HT1080 (cell line): Measurements from ENCODE around the gene P4HA2. TPM values are rescaled to one million over a fixed set of nuclear protein-coding genes. Genes with fewer than 3 reads are reported as not detected.

ENCODE experiments used
- DNase-seq: peaks from one replicate; pipeline ENCODE4 v3.0.0-alpha.2; 2015; ENCODE audit warnings: low read depth
- total RNA-seq: library from RNA; depleted of rRNA; stranded (reverse); fragments of >200 nt; shearing (Covaris generic); gene quantifications from 2 replicates; pipeline ENCODE4 v1.2.3, GENCODE V29; 2014

P4HA2 gene
- total RNA-seq, 1 experiment from 2014 or later: 19.6 TPM

- DNase-seq: peak; percentile 96
These were observed 37.8 kb upstream of the P4HA2 start for GRCh38 chr5:132265336-132266030.

DNA sequence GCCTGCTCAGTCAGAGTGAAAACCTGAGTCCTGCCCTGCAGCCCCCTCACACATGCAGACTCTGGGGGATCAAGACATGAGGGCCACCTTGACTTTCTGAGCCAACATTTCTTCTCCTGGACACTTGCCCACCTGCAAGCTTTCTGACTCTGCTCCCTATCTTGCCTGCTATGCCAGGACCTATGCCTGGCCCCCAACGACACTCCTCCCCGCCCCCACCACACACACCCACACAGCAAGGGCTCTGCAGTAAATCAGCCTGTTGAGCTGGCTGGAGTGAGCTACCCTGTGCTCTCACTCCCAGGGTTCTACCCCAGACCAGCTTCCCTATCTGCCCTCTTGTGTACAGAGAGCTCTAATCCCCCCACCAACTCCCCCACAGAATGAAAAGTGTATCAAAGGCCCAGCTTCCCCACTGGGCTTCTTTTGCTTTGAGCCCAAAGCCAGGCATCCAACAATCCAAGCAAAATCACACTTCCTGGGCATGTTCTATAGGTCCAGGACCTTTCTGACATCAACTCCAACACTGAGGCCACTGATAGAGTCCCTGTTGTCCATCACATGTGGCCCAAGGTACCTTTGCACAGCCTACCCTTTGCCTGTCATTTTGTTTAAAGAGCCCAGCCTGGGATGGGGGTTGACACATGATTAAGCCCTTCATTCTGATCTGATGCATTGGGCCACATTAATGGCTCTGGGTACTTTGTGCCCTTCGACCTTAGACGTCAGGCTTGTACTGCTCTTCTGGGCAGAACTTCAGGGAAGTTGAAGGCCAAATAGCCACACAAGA lies 37.1 kb upstream of the P4HA2 start:
- DNase-seq: no peak

DNA sequence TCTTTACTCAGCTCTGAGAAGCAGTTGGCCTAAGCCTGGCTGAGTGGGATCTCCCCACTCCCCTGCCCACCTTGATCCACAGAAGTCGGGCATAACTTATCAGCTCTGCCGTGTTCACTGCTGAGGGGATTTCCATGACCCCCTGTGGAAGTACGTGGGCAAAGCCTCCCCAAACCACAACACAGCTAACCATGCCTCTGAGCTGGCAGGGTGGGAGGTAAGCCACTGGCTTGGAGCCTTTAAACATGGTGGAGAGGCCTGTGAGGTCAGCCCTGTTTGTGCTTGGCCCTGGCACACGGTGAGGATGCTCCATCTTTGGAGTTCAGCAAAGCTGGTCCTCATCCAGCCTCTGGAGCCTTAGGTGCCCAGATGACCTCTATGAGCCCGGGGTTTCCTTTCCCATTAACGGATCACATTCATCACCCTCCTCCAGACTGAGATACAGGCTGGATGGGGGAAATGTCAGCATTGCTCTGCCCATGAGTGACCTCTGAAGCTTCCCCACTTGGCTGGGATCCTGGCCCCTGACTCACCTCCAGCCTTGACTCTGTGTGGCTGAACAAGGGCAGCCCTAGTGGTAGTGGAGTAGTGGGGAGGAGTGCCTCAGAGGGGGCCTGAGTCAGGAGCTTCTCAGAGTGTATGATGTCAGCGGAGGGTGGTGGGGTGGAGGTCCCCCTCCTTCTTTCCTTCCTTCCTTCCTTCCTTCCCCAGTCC lies 36.1 kb upstream of the P4HA2 start:
- DNase-seq: peak; percentile 92

DNA sequence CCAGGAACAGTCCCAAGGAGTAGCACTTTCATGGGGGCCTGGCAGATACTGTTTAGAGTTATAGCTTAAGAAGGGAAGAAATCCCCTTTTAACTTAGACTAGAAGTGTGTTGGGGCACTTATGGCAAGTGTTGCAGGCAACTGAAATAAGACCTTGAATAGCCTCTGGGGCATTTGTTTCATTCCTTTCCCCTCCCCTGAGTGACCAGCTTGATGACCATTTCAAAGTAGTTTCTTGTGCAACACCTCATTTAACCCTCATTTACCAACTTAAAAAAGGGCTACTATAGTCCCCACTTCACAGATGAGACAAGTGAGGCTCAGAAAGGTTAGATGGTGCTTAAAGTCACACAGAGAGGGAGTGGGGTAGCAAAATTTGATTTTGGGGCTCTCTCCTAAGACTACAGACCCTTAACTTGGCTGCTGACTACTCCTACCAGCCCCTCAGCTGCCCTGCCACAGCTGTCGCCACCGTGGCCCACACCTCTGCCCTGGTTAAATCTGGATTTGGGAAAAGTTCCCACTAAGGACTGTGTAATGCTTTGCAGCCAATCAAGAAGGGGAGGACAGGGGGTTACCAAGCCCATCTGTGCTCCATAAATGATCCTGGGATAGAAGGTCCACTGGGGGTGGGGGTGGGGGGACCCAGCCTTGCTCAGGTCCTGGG lies 35.4 kb upstream of the P4HA2 start:
- no peak for DNase-seq

DNA sequence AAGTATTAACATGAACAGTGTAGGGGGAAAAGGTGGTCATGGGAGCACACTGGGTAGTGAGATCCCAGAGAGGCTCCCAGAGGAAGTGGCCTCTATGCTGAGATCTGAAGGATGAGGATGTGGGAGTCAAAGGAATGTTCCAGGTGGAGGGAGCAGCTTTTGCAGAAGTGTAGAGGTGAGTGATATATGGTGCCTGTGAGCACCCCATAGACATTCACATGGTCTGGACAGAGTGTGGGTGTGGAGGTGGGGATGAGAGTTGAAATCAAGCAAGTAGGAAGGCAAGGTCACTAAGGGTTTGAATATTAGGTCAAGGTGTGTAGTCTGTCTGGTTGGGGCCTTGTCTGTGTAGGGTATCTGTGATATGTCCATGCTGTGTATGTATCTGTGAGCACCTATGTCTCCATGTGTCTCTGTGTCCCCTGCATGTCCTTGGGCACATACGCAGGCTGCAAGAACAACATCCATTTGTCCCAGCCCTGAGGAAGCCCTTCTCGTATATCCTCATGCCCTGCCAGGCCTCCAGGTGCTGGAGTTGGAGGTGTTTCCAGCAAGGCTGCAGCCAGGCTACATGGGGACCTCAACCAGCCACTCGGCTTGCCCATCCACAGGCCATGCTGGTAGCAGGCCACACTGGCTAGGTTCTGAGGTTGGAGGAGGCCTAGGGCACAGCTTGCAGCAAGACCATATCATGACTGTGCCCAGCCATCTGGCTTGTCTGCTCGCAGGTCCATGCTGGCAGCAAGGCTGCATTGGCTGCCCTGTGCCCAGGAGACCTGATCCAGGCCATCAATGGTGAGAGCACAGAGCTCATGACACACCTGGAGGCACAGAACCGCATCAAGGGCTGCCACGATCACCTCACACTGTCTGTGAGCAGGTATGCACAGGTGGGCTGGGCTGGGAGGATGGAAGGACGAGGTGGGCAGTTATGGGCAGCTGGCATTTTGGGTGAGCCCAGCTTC lies 34.5 kb upstream of the P4HA2 start:
- DNase-seq: no peak

GRCh38 chr5:132260714-132261551 lies 33.3 kb upstream of the P4HA2 start:
- peak; percentile 97 for DNase-seq

GRCh38 chr5:132260051-132260450 lies 32.4 kb upstream of the P4HA2 start:
- peak; percentile 76 for DNase-seq

DNA sequence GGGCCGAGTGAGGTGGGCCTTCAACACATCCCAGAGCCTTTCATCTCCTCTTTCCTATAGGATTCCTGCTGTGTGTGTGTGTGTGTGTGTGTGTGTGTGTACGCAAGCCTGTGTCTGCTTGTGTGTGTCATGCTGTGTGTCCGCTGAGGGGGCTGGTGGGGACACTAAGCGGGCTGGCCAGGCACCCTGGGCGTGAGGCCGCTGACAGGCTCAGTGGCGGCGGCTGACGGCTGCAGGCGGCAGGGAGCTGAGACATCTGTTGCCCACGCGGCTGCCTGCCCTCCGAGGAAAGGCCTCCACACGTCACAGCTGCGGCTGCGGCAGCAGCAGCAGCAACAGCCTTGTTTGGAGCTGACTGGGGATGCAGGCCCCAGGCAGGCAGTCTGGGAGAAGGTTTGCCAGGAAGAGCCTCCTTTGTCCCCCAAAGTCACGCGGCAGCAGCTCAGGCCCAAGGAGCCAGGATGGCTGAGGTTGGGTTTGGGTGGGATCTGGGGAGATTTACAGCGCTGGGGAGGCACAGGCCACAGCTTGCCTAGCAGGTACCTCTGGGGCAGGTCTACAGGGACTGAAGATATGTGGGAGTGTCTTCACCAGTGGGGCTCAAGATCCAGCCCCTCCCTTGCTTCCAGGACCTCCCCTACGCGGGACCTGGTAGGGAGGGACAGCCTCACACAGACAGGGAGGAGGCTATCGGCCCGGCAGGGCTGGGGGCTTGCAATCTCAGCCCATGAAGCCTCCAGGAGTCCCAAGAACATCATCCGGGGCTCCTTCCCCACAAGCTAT lies 31.6 kb upstream of the P4HA2 start:
- DNase-seq: no peak

- no peak for DNase-seq
These were observed 30.7 kb upstream of the P4HA2 start for GRCh38 chr5:132258102-132259068.

DNA sequence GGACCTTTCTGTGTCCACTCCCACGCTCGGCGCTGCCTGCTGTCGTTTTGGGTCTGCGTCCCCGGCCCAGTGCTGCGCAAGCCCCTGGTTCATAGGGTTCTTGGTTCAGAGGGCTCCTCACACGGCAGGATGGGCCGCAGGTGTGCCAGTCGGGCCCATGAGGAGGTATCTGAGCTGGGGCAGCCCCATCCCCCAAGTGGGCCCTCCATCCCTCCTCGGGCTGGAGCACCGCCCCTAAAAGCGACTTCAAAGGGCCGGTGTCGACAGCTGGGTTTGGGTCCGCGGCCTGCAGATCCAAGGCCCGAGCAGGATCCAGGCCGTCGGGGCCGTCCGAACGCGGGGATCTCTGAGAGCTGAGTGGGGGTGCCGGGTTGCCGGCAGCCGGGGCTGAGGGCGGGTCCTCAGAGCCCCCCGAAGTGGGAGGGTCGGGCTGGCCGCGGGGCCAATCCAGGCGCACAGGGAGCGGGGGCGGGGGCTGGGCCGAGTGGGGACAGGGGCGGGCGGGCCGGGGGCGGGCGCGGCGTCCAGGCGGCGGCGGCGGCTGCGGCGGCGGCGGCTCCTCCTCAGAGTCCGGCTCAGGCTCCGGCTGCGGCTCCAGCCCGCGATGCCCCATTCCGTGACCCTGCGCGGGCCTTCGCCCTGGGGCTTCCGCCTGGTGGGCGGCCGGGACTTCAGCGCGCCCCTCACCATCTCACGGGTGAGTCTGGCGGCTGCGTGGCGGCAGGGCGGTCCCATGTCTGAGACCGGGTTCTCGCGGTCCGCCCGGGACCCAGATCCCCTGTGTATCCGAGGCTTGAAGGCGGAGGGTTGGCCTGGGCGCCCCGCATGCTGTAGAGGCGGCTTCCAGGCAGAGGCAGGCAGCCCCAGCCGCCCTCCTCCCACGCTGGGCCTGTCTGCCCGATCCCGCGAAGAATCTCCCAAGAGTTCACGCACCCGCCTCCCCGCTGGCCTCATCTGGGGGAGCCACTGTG lies 29.8 kb upstream of the P4HA2 start, which contains the start of gene PDLIM4:
TSS of gene PDLIM4 (plus strand) at position 566 of the 971 bp plus-strand sequence. CDS start at position 605, 39 bp downstream.
- DNase-seq: no peak

GRCh38 chr5:132256783-132257130 lies 29.1 kb upstream of the P4HA2 start:
- DNase-seq: no peak

GRCh38 chr5:132256086-132256782 lies 28.6 kb upstream of the P4HA2 start:
- no peak for DNase-seq

GRCh38 chr5:132254321-132254977 lies 26.8 kb upstream of the P4HA2 start:
- no peak for DNase-seq

GRCh38 chr5:132253452-132254320 lies 26.0 kb upstream of the P4HA2 start:
- DNase-seq: no peak
